ENCODE measurements around the gene SDC3.
A peak's percentile ranks its signal among the peaks of the same experiment; 100 is the strongest.

Gene SDC3

DNA sequence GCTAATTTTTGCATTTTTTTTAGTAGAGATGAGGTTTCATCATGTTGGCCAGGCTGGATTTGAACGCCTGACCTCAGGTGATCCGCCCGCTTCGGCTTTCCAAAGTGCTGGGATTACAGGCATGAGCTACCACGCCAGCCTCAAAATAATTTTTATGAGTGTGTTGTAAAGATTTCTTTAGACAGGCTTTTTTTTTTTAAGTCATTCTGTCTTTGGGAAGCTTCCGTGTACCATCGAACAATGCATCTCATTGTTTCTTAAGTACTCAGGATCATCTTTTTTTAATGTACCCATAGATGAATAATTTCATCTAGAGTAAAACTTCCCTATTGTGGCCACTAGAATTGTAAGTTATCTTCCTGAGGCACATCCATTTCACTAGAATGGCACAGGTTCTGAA lies 19.6 kb upstream of the SDC3 start:
- no peak for DNase-seq

DNA sequence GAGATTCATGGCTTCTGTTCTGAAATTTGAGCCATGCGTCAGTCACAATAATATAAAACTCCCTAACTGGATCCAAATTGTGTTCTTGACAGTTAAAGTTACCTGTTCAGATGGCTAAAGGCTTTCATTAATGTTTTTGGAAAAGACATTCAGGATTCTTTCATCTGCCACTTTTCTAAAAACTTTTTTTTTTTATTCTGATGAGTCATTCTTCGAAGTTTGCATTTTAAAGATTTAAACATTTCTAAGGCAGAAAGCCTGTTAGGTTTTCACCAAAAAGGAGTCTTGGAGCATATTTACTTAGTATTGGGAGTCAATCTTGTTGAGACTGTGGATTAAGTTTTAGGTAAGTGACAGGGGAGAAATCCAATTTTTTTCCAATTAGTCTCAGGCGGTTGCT lies 18.9 kb upstream of the SDC3 start:
- DNase-seq, result no peak

DNA sequence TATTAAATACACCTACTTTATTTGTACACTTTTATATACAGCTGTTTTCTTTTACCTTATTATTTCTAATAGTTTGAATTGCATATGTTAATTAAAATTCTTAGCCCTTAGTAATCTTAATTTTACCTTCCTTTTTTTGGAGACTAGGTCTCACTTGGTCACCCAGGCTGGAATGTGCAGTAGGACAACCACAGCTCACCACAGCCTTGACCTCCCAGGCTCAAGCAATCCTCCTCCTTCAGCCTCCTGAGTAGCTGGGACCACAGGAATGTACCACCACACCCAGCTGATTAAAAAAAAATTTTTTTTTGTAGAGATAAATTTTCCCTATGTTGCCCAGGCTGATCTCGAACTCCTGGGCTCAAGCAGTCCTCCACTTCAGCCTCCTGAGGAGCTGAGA lies 15.0 kb upstream of the SDC3 start:
- DNase-seq, result no peak

DNA sequence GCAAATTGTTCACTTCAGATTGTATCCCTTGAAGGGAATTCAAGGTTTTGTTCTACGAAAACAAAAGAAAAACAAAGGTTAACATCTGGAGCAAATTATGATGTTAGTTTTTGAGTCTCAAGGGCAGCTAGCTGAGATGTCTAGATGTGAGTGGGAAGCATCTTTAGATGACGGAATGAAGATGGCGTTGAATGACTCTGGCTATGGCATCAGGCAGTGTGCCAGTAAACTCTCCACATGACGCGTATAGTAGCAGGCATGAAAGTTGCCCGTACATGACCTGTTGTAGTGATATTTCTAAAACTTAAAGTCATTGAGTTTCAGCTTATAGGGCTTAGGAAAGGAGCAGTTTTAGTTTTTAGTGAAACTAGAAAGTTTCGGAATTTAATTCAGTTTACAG lies 12.3 kb upstream of the SDC3 start:
- no peak for DNase-seq

DNA sequence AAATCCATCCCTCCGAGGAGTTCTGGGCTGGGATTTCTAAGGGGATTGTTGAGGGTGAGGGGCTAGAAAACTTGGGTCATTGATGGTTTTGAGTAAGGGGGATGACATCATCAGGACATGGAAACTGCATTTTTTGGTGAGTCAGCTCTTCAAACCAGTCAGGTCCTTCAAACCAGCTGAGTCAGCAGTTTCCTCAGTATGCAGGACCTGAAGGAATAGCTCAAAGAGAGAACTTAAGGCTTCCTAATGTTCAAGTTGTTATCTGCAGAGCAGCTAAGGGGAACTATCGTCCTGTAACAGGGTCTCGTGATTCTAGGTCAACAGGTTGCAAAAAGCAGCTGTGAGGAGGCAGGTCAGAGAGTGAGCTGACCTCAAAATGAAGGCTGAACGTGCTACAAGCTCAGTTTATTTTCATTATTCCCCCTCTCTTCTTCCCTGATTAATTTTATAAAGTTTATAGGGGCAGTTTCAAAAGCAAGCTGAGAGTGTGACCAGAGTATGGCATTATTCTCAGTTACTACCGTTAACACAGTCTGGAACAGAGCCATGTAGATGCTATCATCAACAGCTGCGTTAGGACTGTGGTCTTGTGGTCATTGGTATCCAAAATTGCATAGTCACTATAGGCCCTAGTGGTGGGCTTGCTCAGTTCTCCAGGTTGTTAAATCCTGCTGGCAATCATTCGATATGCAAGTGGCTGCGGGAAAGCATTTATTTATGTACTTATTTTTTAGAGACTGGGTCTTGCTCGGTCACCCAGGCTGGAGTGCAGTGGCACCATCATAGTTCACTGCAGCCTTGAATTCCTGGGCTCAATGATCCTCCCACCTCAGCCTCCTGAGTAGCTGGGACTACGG lies 10.7 kb upstream of the SDC3 start:
- DNase-seq, result no peak

DNA sequence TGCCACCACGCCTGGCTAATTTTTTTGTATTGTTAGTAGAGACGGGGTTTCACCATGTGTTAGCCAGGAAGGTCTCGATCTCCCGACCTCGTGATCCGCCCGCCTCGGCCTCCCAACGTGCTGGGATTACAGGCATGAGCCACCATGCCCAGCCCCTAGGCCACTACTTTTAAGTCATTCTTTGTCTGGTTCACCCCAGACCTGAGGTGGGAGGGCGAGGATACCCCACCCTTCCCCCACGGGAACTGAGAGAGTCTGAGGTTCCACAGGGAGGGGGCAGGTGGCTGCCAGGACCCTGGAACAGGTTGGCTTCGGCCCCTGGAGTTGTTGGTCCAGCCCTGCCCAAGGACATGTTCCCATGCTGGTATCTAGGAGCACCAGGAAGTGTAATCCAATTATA lies 7.7 kb upstream of the SDC3 start:
- no peak for DNase-seq

DNA sequence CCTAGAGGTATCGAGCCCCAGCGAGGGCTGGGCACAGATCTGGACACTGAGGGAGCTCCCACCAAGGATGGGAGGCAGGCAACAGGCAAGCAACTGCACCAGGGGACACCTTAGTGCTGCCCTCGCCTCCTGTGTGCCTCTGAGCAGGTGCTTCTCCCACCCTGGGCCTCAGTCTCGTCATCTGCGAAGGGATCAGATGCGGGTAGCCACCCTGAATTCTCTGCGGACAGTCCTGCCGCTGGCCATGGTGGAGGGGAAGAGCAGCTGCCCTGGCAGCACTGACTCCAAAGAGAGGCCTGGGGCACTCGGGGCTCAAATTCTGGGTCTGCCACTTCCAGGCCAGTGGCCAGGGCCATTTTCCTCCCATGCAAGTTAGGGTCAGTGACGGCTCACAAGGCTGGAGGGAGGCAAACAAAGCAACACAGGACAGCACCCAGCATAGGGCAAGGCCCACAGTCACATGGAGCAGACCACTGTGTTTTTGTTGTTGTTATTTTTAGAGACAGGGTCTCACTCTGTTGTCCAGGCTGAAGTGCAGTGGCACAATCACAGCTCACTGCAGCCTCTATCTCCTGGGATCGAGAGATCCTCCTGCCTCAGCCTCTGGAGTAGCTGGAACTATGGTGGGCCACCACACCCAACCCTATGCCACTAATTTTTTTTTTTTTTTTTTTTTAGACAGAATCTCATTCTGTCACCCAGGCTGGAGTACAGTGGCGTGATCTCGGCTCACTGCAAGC lies 7.1 kb upstream of the SDC3 start:
- no peak for DNase-seq

DNA sequence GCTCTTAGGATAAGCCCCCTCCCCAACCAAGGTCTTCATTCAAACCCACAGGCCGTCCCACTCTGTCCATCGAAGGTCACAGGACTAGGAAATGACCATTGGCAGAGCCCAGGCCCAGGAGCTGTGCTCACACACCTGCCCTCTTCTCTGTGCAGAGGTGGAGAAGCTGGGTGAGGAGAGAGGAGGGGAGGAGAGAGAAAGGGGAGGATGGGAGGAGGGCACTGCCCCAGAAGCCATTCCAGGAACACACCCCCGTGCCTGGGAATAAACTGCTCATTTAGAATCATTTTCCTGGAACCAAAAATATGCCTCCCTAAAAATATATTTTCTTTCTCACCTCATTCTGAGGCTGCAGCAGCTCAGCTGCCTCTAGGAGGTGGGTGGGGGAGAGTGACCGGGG lies 6.4 kb upstream of the SDC3 start:
- no peak for DNase-seq

DNA sequence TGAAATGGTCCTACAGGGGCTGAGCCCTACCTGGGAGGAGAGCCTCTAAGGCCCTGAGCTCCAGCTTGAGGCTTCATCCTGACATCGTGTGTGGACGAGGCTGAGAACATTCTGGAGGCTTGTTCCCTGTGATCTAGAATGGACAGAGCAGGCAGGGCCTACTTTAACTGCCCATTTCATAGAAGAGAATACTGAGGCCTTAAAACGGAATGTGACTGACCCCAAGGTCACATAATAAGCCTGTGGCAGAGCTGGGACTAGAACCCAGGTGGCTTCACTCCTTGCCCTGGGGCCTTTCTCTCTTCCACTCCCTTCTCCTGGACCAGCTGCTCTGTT lies 6.0 kb upstream of the SDC3 start:
- no peak for DNase-seq

DNA sequence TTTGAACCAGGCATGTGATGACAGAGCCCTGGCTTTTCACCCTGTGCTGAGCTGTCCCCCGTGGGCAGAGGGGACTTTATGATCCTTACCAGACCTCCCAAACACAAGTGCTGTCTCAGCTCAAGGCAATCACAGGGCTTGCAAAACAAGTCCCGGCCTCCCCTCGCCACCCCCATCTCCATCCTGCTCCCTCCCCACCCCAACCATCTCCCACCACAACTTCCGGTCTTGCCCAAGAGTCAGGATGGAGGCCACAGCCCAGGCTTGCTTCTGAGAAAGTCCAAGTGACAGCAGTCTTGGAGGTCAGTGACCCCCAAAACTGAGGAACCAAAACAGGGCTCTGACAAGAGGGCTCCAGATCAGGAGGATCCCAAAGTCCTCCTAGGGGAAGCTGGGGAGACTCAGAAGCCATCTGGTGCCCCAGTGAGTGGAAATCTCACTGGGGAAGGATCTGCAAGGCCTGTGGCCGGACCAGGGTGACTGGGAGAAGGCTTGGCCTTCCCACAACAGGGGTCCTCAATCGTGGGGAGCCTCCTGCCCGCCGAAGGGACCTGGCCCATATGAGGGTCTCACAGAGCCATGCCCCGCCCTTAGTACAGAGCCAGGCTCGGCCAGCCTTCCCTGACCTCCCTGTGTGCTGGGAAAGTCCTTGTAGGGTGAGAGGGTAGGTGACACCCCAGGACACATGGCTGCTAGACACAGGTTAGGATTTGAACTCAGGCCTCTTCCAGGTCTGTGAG lies 4.5 kb upstream of the SDC3 start:
- DNase-seq, result no peak

DNA sequence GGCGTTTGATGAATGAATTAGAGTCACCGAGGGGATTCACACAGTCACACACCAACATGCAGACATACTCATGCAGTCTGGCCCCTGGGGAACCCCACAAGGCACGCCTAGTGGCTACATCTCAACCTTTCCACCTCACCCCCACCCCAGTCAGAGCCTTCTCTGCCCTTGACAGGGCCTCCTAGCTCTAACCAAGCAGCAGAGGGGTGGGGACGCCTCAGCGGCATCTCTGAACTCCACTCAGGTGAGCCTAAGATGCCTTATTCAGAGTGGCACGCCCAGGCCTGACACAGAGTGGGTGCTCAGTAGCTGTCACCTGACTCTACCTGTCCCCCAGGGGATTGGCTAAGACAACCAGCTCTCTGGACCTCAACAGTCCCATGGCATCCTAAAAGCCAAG lies 3.7 kb upstream of the SDC3 start:
- no peak for DNase-seq

DNA sequence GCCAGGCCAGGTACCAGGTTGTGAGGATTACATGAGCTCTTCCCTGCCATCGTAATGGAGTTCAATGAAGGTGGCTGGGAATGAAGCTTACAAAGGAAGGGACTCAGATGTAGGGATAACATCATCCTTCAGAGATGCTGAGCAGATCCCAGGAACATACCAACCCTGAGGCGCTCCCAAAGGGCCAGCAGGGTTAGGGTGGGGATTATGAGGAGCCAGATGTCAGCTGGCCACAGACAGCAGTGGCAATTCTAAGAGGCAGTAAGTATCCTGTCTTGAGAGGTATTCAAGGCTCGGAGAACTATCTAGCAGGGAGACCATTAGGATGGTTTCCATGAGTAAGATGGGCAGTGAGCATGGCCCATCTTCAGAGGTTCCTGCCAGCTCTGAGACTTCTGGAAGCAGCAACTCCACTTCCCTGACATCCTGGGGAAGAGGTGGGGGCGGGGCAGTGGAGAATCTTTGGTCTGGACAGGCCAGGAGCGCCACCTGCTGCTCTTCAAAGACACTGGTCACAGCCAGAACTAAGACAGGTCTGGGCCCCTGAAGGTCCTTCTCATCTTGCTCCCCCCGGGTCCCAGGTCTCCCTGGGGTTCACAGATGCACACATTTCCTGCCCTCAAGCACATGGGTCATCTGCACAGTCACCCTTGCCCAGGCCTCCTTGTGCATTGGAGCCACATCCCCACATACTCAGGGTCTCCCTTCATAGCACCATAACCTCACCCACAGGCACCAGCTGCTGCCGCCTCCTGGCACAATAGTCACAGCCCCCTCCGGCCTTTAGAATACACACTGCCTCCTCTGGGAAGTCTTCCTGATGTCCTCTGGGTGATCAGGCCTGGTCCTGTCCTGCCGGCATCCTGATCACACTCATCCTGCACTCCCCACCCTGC lies 2.7 kb upstream of the SDC3 start:
- DNase-seq, result peak; percentile 84

DNA sequence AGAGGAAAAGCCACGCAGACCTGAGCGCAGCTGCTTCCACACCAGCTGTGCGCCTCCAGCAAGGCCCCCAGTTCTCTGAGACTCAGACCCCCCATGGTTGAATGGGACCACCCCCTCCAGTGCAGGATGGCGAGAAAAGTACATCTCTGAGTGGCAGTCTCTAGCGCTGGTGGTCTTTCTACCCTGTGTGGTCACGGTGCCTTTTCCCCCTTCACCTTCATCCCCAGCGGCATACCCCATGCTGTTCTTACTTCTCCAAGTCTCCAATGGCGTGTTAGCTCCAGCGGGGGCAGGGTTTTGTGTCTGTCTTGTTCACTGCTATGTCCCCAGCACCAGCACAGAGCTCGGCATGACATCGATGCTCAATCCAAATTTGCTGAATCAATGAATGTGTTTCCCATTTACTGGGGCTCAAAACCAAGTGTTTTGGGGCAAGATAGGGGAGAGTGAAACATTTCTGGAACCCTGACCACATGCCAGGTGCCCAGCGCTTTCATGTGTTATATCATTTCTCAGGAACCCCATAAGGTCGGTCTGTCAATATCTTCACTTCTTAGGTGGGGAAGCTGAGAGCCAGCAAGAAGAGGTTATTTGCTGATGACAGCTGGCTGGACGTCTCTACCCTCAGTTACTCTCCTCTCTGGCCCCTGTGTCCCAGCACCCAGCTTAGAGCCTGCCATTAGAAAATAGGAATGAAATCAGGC lies 959 bp upstream of the SDC3 start:
- no peak for DNase-seq

DNA sequence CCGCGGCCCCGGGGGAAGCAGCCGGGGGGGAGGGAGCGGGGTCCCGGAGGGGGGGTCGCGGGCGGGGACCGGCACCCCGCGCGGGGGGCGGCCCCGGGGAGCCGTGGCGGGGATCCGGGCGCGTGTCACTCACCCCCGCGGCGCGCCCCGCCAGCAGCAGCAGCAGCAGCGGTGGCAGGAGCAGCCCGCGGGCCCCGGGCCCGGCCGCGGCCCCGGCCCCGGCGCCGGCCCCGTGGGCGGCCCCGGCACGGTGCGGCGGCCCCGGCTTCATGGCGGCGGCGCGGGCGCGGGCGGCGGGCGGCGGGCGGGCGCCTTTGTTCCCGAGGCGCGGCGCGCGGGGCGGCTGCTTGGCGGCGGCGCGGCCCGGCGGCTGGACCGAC lies 252 bp downstream of the SDC3 start:
- DNase-seq, result no peak

DNA sequence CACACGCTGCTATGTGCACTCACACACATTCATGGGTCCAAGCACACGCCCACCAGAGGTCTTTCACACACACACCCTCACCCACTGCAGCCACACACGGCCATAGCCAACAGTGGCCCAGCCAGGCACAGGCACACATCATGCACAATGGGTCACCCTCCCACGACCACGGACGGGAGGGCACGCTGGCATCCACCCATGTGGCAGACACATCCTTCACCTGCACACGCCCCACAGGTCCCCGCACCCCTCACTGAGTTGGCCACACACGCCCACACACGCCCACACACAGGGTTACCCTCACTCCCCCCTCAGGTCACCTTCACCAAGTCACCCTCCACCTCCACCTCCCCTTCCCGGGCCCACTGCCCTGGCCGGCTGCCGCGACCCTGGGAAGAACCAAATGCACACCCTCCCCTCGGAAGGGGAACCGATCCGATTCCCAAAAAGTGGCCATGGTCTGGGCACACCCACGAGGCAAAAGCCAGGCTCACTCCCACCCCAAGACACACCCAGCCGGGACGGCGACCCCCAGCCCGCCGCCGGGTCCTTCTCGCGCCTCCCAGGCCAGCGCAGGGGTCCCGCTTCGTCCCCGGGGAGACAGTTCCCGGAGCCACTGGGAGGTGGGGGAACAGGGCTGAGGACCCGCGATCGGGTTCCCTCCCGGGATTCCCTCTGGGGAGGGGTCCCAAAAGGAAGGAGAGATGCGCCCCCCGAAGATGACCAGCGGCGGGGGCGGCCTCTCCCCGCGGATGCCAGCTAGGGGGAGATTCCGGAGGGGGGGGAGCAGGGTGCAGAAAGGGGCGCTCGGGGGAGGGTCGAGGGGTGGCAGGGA lies 860 bp downstream of the SDC3 start:
- no peak for DNase-seq

DNA sequence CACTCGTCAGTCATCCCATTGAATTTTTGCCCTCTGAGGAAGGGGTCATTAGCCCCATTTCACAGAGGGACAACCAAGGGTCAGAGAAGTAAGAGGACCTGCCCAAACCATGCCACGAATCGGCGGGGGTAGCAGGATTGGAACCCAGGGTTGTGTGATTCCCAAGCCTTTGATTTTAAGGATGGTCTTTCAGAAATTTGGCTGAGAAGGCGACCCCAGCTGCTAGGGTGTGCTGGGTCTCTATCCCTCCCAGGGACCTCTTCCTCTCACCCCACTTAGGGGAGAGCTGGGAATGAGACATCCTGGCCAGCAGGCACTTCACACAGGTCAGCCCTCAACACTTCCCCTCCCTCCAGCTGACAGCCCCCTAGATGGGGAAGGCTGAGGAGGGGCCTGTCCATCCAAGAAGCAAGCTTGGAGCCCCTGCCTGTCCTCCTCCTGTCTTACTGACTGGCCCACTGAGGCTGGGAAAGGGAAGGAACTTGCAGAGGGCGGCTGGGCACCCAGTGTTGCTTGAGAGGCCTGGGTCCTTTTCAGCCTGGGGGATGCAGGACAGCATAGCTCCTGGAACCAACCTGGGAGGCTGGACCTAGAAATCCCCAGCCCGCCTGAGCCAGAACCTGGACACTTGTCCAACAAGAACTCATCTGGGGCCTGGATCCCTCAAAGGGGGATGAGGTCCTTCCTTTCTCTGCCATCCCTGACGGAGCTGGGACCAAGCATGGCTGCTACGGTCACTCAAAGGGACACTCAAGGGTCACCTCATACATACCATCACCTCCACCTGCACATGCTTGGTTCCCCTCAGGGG lies 1.7 kb downstream of the SDC3 start:
- no peak for DNase-seq

DNA sequence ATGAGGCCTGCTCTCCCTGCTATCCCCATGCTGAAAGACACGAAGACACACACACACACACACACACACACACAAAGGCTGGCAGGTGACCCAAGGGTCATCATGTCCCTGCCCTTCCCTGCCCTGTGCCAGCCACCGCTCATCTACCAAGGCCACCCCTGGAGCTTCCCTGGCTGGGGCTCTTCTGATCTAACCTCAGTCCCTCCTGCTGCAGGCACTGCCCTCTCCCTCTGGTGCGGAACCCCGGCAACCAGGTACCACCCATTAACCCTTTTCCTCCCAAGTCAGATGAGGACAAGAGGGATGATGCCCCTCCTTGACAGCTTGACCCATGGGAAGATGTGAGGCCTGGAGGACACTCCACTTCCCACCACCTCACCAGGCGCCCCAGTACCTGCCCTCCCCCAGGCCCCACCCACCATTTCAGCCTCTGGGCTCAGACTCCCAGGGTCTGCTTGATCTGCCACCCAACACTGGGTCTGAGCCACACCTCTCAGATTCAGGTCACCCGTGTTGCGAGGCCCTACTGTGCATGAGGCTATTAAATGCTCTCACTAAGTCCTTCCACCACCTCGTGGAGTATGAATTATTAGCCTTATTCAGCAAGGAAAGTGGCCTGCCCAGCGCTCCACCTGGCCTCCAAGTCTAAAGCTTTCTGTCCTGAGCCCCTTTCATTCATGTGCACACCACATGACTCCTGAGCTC lies 2.5 kb downstream of the SDC3 start:
- DNase-seq, result no peak

DNA sequence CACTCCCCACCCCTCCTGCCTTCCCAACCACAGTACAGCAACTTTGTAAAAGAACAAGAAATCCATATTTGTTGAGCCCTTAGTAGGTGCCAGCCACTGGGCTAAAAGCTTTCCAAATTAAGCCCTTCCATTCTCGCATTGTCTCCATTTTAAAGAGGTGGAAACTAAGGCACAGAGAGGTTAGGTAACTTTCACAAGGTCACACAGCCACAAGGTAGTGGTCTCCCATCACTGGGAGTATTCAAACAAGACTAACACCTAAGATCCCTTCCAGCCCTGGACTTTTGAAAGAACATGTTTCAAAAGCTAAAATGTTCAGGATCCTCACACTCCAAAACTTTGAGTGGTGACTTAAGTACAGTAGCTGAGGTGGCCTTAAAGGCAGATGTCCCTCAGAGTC lies 3.2 kb downstream of the SDC3 start:
- DNase-seq, result no peak

DNA sequence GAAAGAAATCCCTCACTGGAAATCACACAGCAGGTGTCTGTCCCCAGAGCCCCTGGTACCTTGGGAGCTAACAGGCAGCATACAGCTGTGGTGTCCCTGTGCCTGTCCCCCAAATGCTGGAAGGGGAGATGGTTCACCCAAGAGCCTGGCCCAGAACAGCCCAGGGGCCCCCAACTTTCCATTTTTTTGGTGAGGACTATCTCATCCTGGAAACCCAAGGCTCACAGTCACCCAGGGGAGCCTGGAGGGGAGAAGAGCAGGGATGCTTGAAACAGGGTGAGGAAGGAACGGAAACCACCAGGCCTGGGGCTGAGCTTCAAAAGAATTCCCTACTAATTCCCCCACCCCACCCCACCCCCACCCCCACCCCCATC lies 3.6 kb downstream of the SDC3 start:
- DNase-seq, result no peak
